Measurements from ENCODE around the gene MAGEB16.

Gene MAGEB16

GRCh38 chrX:35800474-35800873 is 2.3 kb downstream of the MAGEB16 start:
- Histone ChIP-seq H3K36me3 (no peaks in the 10 kb centered on the region), H3K4me1 (no peaks in the 10 kb centered on the region), H3K27ac (no peak overlapping the region), H3K4me3 (no peak overlapping the region), H3K27me3 (no peaks in the 10 kb centered on the region), H3K9me3 (no peaks in the 10 kb centered on the region)
- intact Hi-C loops (cut with DNase I; ENCODE audit: low total_unique reads), result no loop called here
- DNase-seq, result no peak
- TF ChIP-seq CTCF (IDR thresholded peaks at IDR 0.05), result no peak

- no peaks in the 10 kb centered on the region for H3K4me1 ChIP-seq
- no peaks in the 10 kb centered on the region for H3K27me3 ChIP-seq
- no peak overlapping the region for H3K4me3 ChIP-seq
- intact Hi-C loops (cut with DNase I; ENCODE audit: low total_unique reads), result no loop called here
- no peak for DNase-seq
- TF ChIP-seq CTCF (IDR thresholded peaks at IDR 0.05), result no peak
- no peaks in the 10 kb centered on the region for H3K36me3 ChIP-seq
- no peak overlapping the region for H3K27ac ChIP-seq
- H3K9me3 ChIP-seq, result no peaks in the 10 kb centered on the region
Observed at GRCh38 chrX:35809781-35810180, 11.6 kb downstream of the MAGEB16 start.

- no peak for TF ChIP-seq CTCF (IDR thresholded peaks at IDR 0.05)
Observed at GRCh38 chrX:35819241-35819640, 21.1 kb downstream of the MAGEB16 start.

GRCh38 chrX:35826503-35826902 is 28.4 kb downstream of the MAGEB16 start:
- Histone ChIP-seq H3K27me3 (no peaks in the 10 kb centered on the region), H3K27ac (no peak overlapping the region), H3K36me3 (no peaks in the 10 kb centered on the region), H3K9me3 (no peaks in the 10 kb centered on the region), H3K4me3 (no peak overlapping the region), H3K4me1 (no peaks in the 10 kb centered on the region)
- no peak for TF ChIP-seq CTCF (IDR thresholded peaks at IDR 0.05)
- intact Hi-C loops (cut with DNase I; ENCODE audit: low total_unique reads), result no loop called here
- DNase-seq, result no peak

More at GRCh38 chrX:35819241-35819640, 21.1 kb downstream of the MAGEB16 start:
- Histone ChIP-seq H3K4me1 (no peaks in the 10 kb centered on the region), H3K9me3 (no peaks in the 10 kb centered on the region), H3K4me3 (no peak overlapping the region), H3K36me3 (no peaks in the 10 kb centered on the region), H3K27me3 (no peaks in the 10 kb centered on the region), H3K27ac (no peak overlapping the region)
- no peak for DNase-seq
- intact Hi-C loops (cut with DNase I; ENCODE audit: low total_unique reads), result no loop called here

GRCh38 chrX:35829501-35829900 is 31.4 kb downstream of the MAGEB16 start:
- no peaks in the 10 kb centered on the region for H3K9me3 ChIP-seq
- no peaks in the 10 kb centered on the region for H3K4me1 ChIP-seq
- no peak for DNase-seq
- intact Hi-C loops (cut with DNase I; ENCODE audit: low total_unique reads), result no loop called here
- H3K27me3 ChIP-seq, result no peaks in the 10 kb centered on the region
- H3K27ac ChIP-seq, result no peak overlapping the region
- no peak overlapping the region for H3K4me3 ChIP-seq
- TF ChIP-seq CTCF (IDR thresholded peaks at IDR 0.05), result no peak
- H3K36me3 ChIP-seq, result no peaks in the 10 kb centered on the region

GRCh38 chrX:35841872-35842271 is 43.7 kb downstream of the MAGEB16 start:
- no peak for TF ChIP-seq CTCF (IDR thresholded peaks at IDR 0.05)
- Histone ChIP-seq H3K36me3 (no peaks in the 10 kb centered on the region), H3K27me3 (no peaks in the 10 kb centered on the region), H3K4me1 (no peaks in the 10 kb centered on the region), H3K9me3 (no peaks in the 10 kb centered on the region), H3K27ac (no peak overlapping the region), H3K4me3 (no peak overlapping the region)
- no peak for DNase-seq
- intact Hi-C loops (cut with DNase I; ENCODE audit: low total_unique reads), result no loop called here
